DND-41 (cell line): ENCODE results near the gene TBCD.

ENCODE experiments used
- EZH2 ChIP-seq: IDR thresholded peaks from 3 replicates; pipeline ENCODE4 v1.6.1; 2012; ENCODE audit warnings: borderline replicate concordance, low read depth, mild to moderate bottlenecking, moderate library complexity, low read length, inconsistent platforms; ENCODE audit not compliant: severe bottlenecking
- TF ChIP-seq, protein P1 (sequence below): IDR thresholded peaks from 2 replicates; pipeline ENCODE4 v1.5.1; 2012; ENCODE audit warnings: borderline replicate concordance, low read length, moderate library complexity, mild to moderate bottlenecking; ENCODE audit not compliant: poor library complexity, severe bottlenecking; ENCODE audit errors: extremely low read depth

DNA sequence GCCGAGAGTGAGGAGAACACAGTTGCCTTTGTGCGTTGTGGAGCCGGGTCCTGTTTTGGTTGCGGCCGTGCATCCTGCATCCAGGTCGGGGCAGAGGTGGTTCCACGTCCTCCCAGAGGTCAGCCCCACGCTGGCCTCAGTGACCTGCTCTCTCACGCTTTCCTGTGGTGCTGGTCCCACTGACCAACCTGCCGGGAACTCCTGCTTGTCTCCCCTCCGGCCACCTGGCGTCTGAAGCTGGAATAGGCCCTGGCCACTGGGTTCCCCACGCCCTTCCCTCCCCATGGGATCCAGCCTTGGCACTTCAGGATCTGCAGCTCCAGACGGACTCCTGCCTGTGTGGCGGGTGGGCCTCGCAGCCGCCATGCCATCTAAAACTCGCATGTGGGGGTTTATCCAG lies 173.5 kb downstream of the TBCD start:
- TF ChIP-seq, protein P1, sequence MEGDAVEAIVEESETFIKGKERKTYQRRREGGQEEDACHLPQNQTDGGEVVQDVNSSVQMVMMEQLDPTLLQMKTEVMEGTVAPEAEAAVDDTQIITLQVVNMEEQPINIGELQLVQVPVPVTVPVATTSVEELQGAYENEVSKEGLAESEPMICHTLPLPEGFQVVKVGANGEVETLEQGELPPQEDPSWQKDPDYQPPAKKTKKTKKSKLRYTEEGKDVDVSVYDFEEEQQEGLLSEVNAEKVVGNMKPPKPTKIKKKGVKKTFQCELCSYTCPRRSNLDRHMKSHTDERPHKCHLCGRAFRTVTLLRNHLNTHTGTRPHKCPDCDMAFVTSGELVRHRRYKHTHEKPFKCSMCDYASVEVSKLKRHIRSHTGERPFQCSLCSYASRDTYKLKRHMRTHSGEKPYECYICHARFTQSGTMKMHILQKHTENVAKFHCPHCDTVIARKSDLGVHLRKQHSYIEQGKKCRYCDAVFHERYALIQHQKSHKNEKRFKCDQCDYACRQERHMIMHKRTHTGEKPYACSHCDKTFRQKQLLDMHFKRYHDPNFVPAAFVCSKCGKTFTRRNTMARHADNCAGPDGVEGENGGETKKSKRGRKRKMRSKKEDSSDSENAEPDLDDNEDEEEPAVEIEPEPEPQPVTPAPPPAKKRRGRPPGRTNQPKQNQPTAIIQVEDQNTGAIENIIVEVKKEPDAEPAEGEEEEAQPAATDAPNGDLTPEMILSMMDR, result no peak
- TF ChIP-seq EZH2, result no peak
